ENCODE measurements around the gene IRAK2.
"Not testable (repeated sequence)": the region's sequence is repeated elsewhere in the genome, so short reads cannot be mapped to it uniquely, and the experiment has no call there.

GRCh38 chr3:10266936-10267335 lies 102.2 kb downstream of the IRAK2 start:
- TF ChIP-seq POLR2A, POLR2AphosphoS5, TAF1 (IDR thresholded peaks at IDR 0.05; ENCODE audit: low read depth, low read length): not testable (repeated sequence)

Data from GM12891 (cell line).